Mucosa of descending colon (tissue), 3 donors: ENCODE data around the gene C1QL2. TPM values are rescaled to one million over a fixed set of nuclear protein-coding genes. Genes with fewer than 3 reads are reported as not detected.

Experiments used
- ATAC-seq: fragments of 200-7000 bp; cut with Tn5 transposase; one replicate; pipeline ENCODE4 v1.9.1; 2020; ENCODE audit warnings: mild to moderate bottlenecking, moderate library complexity
- DNase-seq, 3 donors: peaks; one replicate each; pipeline ENCODE4 v3.0.0-alpha.2; 2020
- H3K36me3 ChIP-seq: fragments of 200-600 bp; one replicate; pipeline ENCODE4 v1.8.0; 2021; ENCODE audit warnings: low read depth, mild to moderate bottlenecking
- H3K4me1 ChIP-seq: fragments of 200-600 bp; one replicate; pipeline ENCODE4 v1.8.0; 2021; ENCODE audit warnings: low read depth, mild to moderate bottlenecking
- H3K4me3 ChIP-seq: fragments of 200-600 bp; one replicate; pipeline ENCODE4 v1.8.0; 2021; ENCODE audit warnings: mild to moderate bottlenecking
- H3K9me3 ChIP-seq: fragments of 200-600 bp; one replicate; pipeline ENCODE4 v1.8.0; 2021; ENCODE audit warnings: mild to moderate bottlenecking
- CTCF ChIP-seq: fragments of 200-600 bp; IDR thresholded peaks from one replicate; pipeline ENCODE4 v1.8.0; 2022; ENCODE audit warnings: antibody characterized with exemption, mild to moderate bottlenecking
- intact Hi-C, 2 donors: fragments of 100-400 bp; cut with DNase I in 1 of 2; cut with micrococcal nuclease in 1 of 2; formaldehyde crosslinking; loops; one replicate each; pipeline versions ENCODE4 v1.11.0 to v1.11.1; 2022; cut with DNase I, micrococcal nuclease
- total RNA-seq, 3 donors: library from RNA; stranded (reverse); fragmentation: NEBNext Ultra II Directional in 2 of 3; extraction: Animal tissue kit (Norgen Biotek cat#: 25700) in 2 of 3; gene quantifications; one replicate each; pipeline versions ENCODE4 v1.2.1 to v1.2.4, GENCODE V29; 2021 to 2023
- donor health status: DM: no; HTN: no; CAD: no; lungs with moderate emphysema.
- donor health status: DM: no; HTN: no; CAD: no.
- donor health status: DM: no; HTN: yes; CAD: no.

Gene C1QL2
- total RNA-seq, 3 donors from 2014 or later: not detected

GRCh38 chr2:119178776-119179175, 20.2 kb upstream of the C1QL2 start:
- no peak for TF ChIP-seq CTCF
- H3K4me3 ChIP-seq: no peak overlapping the region
- no peaks in the 10 kb centered on the region for H3K36me3 ChIP-seq
- DNase-seq: no peak
- no peaks in the 10 kb centered on the region for H3K4me1 ChIP-seq
- no peak for ATAC-seq
- intact Hi-C loops: no loop called here
- no peaks in the 10 kb centered on the region for H3K9me3 ChIP-seq

GRCh38 chr2:119177838-119178190, 19.3 kb upstream of the C1QL2 start:
- DNase-seq: no peak
- no peaks in the 10 kb centered on the region for H3K4me1 ChIP-seq

GRCh38 chr2:119177171-119177837, 18.8 kb upstream of the C1QL2 start:
- DNase-seq (no peak), ATAC-seq (no peak)
- intact Hi-C loops: no loop called here
- Histone ChIP-seq H3K4me1 (no peaks in the 10 kb centered on the region), H3K36me3 (no peaks in the 10 kb centered on the region), H3K9me3 (no peaks in the 10 kb centered on the region), H3K4me3 (no peak overlapping the region)
- no peak for TF ChIP-seq CTCF

More at GRCh38 chr2:119177838-119178190, 19.3 kb upstream of the C1QL2 start:
- no peak for TF ChIP-seq CTCF
- intact Hi-C loops: no loop called here
- Histone ChIP-seq H3K36me3 (no peaks in the 10 kb centered on the region), H3K4me3 (no peak overlapping the region), H3K9me3 (no peaks in the 10 kb centered on the region)
- ATAC-seq: no peak

- intact Hi-C loops: no loop called here
- H3K9me3 ChIP-seq: no peaks in the 10 kb centered on the region
- no peak for TF ChIP-seq CTCF
- H3K4me1 ChIP-seq: no peaks in the 10 kb centered on the region
- no peaks in the 10 kb centered on the region for H3K36me3 ChIP-seq
- no peak overlapping the region for H3K4me3 ChIP-seq
- no peak for DNase-seq
- no peak for ATAC-seq
These were observed 17.0 kb upstream of the C1QL2 start for GRCh38 chr2:119175517-119175916.

GRCh38 chr2:119174993-119175347, 16.4 kb upstream of the C1QL2 start:
- H3K9me3 ChIP-seq: no peaks in the 10 kb centered on the region
- no peaks in the 10 kb centered on the region for H3K36me3 ChIP-seq
- no peak for TF ChIP-seq CTCF
- intact Hi-C loops: no loop called here
- no peak for ATAC-seq
- no peak overlapping the region for H3K4me3 ChIP-seq
- DNase-seq: no peak
- H3K4me1 ChIP-seq: no peaks in the 10 kb centered on the region
